SK-N-SH treated with all-trans-retinoic acid at 6 μM for 48 hours (cell line): Measurements from ENCODE around the gene CNNM2.

Experiments
- ATAC-seq: fragments of 200-7000 bp; cut with Tn5 transposase; 3 replicates; pipeline ENCODE4 v1.9.1; 2020; ENCODE audit warnings: mild to moderate bottlenecking, moderate library complexity
- ARNTL ChIP-seq: fragments of 450-650 bp; formaldehyde crosslinking; IDR thresholded peaks from 2 replicates; pipeline ENCODE4 v1.5.0; 2020; ENCODE audit warnings: low read depth, mild to moderate bottlenecking, moderate library complexity, borderline replicate concordance
- BACH2 ChIP-seq: fragments of 250-450 bp; sonication (Bioruptor Pico); IDR thresholded peaks from 2 replicates; pipeline ENCODE4 v1.9.0; 2021; ENCODE audit warnings: mild to moderate bottlenecking, borderline replicate concordance
- CREB5 ChIP-seq: fragments of 250-450 bp; sonication (Bioruptor Pico); IDR thresholded peaks from 2 replicates; pipeline ENCODE4 v1.5.1; 2020; ENCODE audit warnings: low read depth, mild to moderate bottlenecking, moderate library complexity
- CSDC2 ChIP-seq: fragments of 250-450 bp; sonication (Bioruptor Pico); IDR thresholded peaks from 2 replicates; pipeline ENCODE4 v1.5.0; 2020; ENCODE audit warnings: mild to moderate bottlenecking, moderate library complexity
- ESRRG ChIP-seq: fragments of 250-450 bp; sonication (Bioruptor Pico); IDR thresholded peaks from 2 replicates; pipeline ENCODE4 v1.6.1; 2021; ENCODE audit warnings: mild to moderate bottlenecking
- GLIS3 ChIP-seq: fragments of 250-450 bp; sonication (Bioruptor Pico); IDR thresholded peaks from 2 replicates; pipeline ENCODE4 v1.5.0; 2020; ENCODE audit warnings: mild to moderate bottlenecking, moderate library complexity
- OSR1 ChIP-seq: fragments of 250-450 bp; sonication (Bioruptor Pico); IDR thresholded peaks from 2 replicates; pipeline ENCODE4 v1.8.0; 2022; ENCODE audit warnings: moderate library complexity, mild to moderate bottlenecking, inconsistent platforms
- PPARA ChIP-seq: fragments of 250-450 bp; sonication (Bioruptor Pico); IDR thresholded peaks from 2 replicates; pipeline ENCODE4 v1.5.0; 2020; ENCODE audit warnings: mild to moderate bottlenecking, borderline replicate concordance
- RARB ChIP-seq: fragments of 250-450 bp; sonication (Bioruptor Pico); IDR thresholded peaks from 2 replicates; pipeline ENCODE4 v1.8.0; 2021; ENCODE audit warnings: mild to moderate bottlenecking, moderate library complexity
- SNAI2 ChIP-seq: fragments of 250-450 bp; sonication (Bioruptor Pico); IDR thresholded peaks from 2 replicates; pipeline ENCODE4 v1.5.0; 2020; ENCODE audit warnings: mild to moderate bottlenecking, moderate library complexity
- TCF4 ChIP-seq: fragments of 250-450 bp; sonication (Bioruptor Pico); IDR thresholded peaks from 2 replicates; pipeline ENCODE4 v1.8.0; 2021; ENCODE audit warnings: mild to moderate bottlenecking, moderate library complexity, borderline replicate concordance
- TOX ChIP-seq: fragments of 250-450 bp; sonication (Bioruptor Pico); IDR thresholded peaks from 2 replicates; pipeline ENCODE4 v1.8.0; 2021; ENCODE audit warnings: mild to moderate bottlenecking, moderate library complexity, borderline replicate concordance
- ZC3H10 ChIP-seq: fragments of 250-450 bp; sonication (Bioruptor Pico); IDR thresholded peaks from 2 replicates; pipeline ENCODE4 v1.5.1; 2021; ENCODE audit warnings: mild to moderate bottlenecking, moderate library complexity
- ZFP3 ChIP-seq: fragments of 250-450 bp; sonication (Bioruptor Pico); IDR thresholded peaks from 2 replicates; pipeline ENCODE4 v1.5.0; 2020; ENCODE audit warnings: mild to moderate bottlenecking, moderate library complexity
- ZNF565 ChIP-seq: fragments of 450-650 bp; formaldehyde crosslinking; conservative IDR thresholded peaks from 2 replicates; pipeline ENCODE4 v1.5.0; 2020; ENCODE audit warnings: low read depth, mild to moderate bottlenecking, moderate library complexity
- ZNF70 ChIP-seq: fragments of 450-650 bp; formaldehyde crosslinking; IDR thresholded peaks from 2 replicates; pipeline ENCODE4 v1.5.0; 2020; ENCODE audit warnings: mild to moderate bottlenecking, moderate library complexity
- TF ChIP-seq, protein P1 (sequence below): fragments of 250-450 bp; sonication (Bioruptor Pico); IDR thresholded peaks from 2 replicates; pipeline ENCODE4 v1.8.0; 2020; ENCODE audit warnings: mild to moderate bottlenecking, moderate library complexity, borderline replicate concordance
- TF ChIP-seq, protein P2 (sequence below): fragments of 250-450 bp; sonication (Bioruptor Pico); IDR thresholded peaks from 2 replicates; pipeline ENCODE4 v1.5.1; 2021; ENCODE audit warnings: mild to moderate bottlenecking, moderate library complexity
- TF ChIP-seq, protein P3 (sequence below): fragments of 250-450 bp; sonication (Bioruptor Pico); IDR thresholded peaks from 2 replicates; pipeline ENCODE4 v1.5.0; 2020; ENCODE audit warnings: mild to moderate bottlenecking, moderate library complexity

Gene CNNM2

GRCh38 chr10:103105462-103105861 is 187.4 kb downstream of the CNNM2 start:
- no peak for ATAC-seq
- TF ChIP-seq ZNF565 (CRISPR knock-in tag) = no peak

GRCh38 chr10:103106539-103106938 is 188.4 kb downstream of the CNNM2 start:
- TF ChIP-seq, protein P1, sequence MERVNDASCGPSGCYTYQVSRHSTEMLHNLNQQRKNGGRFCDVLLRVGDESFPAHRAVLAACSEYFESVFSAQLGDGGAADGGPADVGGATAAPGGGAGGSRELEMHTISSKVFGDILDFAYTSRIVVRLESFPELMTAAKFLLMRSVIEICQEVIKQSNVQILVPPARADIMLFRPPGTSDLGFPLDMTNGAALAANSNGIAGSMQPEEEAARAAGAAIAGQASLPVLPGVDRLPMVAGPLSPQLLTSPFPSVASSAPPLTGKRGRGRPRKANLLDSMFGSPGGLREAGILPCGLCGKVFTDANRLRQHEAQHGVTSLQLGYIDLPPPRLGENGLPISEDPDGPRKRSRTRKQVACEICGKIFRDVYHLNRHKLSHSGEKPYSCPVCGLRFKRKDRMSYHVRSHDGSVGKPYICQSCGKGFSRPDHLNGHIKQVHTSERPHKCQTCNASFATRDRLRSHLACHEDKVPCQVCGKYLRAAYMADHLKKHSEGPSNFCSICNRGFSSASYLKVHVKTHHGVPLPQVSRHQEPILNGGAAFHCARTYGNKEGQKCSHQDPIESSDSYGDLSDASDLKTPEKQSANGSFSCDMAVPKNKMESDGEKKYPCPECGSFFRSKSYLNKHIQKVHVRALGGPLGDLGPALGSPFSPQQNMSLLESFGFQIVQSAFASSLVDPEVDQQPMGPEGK (CRISPR knock-in tag) = no peak
- TF ChIP-seq, protein P2, sequence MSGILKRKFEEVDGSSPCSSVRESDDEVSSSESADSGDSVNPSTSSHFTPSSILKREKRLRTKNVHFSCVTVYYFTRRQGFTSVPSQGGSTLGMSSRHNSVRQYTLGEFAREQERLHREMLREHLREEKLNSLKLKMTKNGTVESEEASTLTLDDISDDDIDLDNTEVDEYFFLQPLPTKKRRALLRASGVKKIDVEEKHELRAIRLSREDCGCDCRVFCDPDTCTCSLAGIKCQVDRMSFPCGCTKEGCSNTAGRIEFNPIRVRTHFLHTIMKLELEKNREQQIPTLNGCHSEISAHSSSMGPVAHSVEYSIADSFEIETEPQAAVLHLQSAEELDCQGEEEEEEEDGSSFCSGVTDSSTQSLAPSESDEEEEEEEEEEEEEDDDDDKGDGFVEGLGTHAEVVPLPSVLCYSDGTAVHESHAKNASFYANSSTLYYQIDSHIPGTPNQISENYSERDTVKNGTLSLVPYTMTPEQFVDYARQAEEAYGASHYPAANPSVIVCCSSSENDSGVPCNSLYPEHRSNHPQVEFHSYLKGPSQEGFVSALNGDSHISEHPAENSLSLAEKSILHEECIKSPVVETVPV (CRISPR knock-in tag) = no peak
- no peak for TF ChIP-seq TCF4 (CRISPR knock-in tag)
- no peak for TF ChIP-seq ESRRG (CRISPR knock-in tag)
- no peak for TF ChIP-seq ARNTL (CRISPR knock-in tag)
- no peak for TF ChIP-seq RARB (CRISPR knock-in tag)
- no peak for TF ChIP-seq CSDC2 (CRISPR knock-in tag)
- TF ChIP-seq, protein P3, sequence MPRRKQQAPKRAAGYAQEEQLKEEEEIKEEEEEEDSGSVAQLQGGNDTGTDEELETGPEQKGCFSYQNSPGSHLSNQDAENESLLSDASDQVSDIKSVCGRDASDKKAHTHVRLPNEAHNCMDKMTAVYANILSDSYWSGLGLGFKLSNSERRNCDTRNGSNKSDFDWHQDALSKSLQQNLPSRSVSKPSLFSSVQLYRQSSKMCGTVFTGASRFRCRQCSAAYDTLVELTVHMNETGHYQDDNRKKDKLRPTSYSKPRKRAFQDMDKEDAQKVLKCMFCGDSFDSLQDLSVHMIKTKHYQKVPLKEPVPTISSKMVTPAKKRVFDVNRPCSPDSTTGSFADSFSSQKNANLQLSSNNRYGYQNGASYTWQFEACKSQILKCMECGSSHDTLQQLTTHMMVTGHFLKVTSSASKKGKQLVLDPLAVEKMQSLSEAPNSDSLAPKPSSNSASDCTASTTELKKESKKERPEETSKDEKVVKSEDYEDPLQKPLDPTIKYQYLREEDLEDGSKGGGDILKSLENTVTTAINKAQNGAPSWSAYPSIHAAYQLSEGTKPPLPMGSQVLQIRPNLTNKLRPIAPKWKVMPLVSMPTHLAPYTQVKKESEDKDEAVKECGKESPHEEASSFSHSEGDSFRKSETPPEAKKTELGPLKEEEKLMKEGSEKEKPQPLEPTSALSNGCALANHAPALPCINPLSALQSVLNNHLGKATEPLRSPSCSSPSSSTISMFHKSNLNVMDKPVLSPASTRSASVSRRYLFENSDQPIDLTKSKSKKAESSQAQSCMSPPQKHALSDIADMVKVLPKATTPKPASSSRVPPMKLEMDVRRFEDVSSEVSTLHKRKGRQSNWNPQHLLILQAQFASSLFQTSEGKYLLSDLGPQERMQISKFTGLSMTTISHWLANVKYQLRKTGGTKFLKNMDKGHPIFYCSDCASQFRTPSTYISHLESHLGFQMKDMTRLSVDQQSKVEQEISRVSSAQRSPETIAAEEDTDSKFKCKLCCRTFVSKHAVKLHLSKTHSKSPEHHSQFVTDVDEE = no peak
- no peak for TF ChIP-seq GLIS3 (CRISPR knock-in tag)
- TF ChIP-seq BACH2 (CRISPR knock-in tag) = no peak
- TF ChIP-seq, all 23 proteins: peak for 0
- no peak for ATAC-seq

DNA sequence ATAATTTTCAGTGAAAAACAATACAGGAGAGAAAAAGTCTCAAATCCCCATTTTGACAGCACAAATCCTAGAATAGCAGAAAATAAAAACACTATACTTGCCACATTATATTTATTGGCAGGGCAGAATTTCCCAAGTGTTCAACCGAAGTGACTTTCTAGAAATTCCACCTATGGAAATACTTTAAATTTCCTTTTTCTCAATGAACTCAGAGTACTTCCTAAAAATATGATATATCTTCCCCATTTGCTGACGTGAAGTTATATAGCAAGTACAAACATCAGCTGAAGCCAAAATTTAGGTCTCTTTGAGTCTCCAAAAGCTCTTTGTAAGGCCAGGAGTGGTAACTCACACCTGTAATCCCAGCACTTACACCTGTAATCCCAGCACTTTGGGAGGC is 191.7 kb downstream of the CNNM2 start:
- no peak for TF ChIP-seq ZFP3 (CRISPR knock-in tag)
- TF ChIP-seq, protein P3 = no peak
- TF ChIP-seq ZC3H10 = no peak
- TF ChIP-seq TOX (CRISPR knock-in tag) = no peak
- no peak for TF ChIP-seq BACH2 (CRISPR knock-in tag)
- TF ChIP-seq, protein P1 (CRISPR knock-in tag) = no peak
- no peak for TF ChIP-seq CREB5 (CRISPR knock-in tag)
- TF ChIP-seq CSDC2 (CRISPR knock-in tag) = no peak
- no peak for TF ChIP-seq ZNF70 (CRISPR knock-in tag)
- TF ChIP-seq, protein P2 (CRISPR knock-in tag) = no peak
- TF ChIP-seq PPARA (CRISPR knock-in tag) = no peak
- no peak for TF ChIP-seq SNAI2 (CRISPR knock-in tag)
- TF ChIP-seq RARB (CRISPR knock-in tag) = no peak
- no peak for TF ChIP-seq OSR1 (CRISPR knock-in tag)
- no peak for TF ChIP-seq ESRRG (CRISPR knock-in tag)
- no peak for ATAC-seq
